H1 (cell line): ENCODE data around the gene AFF1. TPM values are rescaled to one million over a fixed set of nuclear protein-coding genes. Genes with fewer than 3 reads are reported as not detected.

ENCODE experiments used
- CTCF ChIA-PET: fragments of 300-600 bp; sonication (Branson Sonifier 250); formaldehyde crosslinking; loops from one replicate; lab custom pipeline; 2021; ENCODE audit not compliant: partially characterized antibody; lab: Charles Lee
- POLR2A ChIA-PET: fragments of 300-600 bp; sonication (Branson Sonifier 250); formaldehyde crosslinking; loops from one replicate; lab custom pipeline; 2021; ENCODE audit warnings: inconsistent platforms; ENCODE audit not compliant: partially characterized antibody; lab: Charles Lee
- DNase-seq, 2 experiments: peaks; one replicate each; pipeline versions ENCODE4 v3.0.0 to v3.0.0-alpha.2; 2010 to 2022; ENCODE audit warnings: low spot score in 2 of 2, low read depth in 1 of 2, mixed read lengths in 1 of 2
- FAIRE-seq: peaks from 2 replicates; lab custom pipeline; 2011; peaks lifted over from hg19 to GRCh38; lab: Jason Lieb, UNC
- H2AFZ ChIP-seq: 2 replicates; pipeline ENCODE4 v1.8.1; 2012; ENCODE audit warnings: low read length, inconsistent platforms
- H2AK5ac ChIP-seq: 2 replicates; pipeline ENCODE4 v1.6.1; 2013; ENCODE audit warnings: low read depth, low read length
- H2BK120ac ChIP-seq: replicated peaks from 2 replicates; pipeline ENCODE3; 2013; ENCODE audit warnings: low read depth, low read length, inconsistent platforms
- H2BK12ac ChIP-seq: 2 replicates; pipeline ENCODE4 v1.6.1; 2013; ENCODE audit warnings: low read depth, low read length
- H2BK15ac ChIP-seq: 2 replicates; pipeline ENCODE4 v1.6.1; 2013; ENCODE audit warnings: low read length
- H2BK20ac ChIP-seq: 2 replicates; pipeline ENCODE4 v1.6.1; 2013; ENCODE audit warnings: low read length
- H2BK5ac ChIP-seq: 2 replicates; pipeline ENCODE4 v1.6.1; 2013; ENCODE audit warnings: low read depth, low read length
- H3K14ac ChIP-seq: 2 replicates; pipeline ENCODE4 v1.6.1; 2013; ENCODE audit warnings: inconsistent platforms; ENCODE audit not compliant: insufficient read length
- H3K18ac ChIP-seq: 2 replicates; pipeline ENCODE4 v1.6.1; 2013; ENCODE audit warnings: low read length; ENCODE audit errors: extremely low read depth
- H3K23ac ChIP-seq: 2 replicates; pipeline ENCODE4 v1.6.1; 2013; ENCODE audit warnings: inconsistent platforms; ENCODE audit not compliant: insufficient read length
- H3K23me2 ChIP-seq: 2 replicates; pipeline ENCODE4 v1.6.1; 2013; ENCODE audit warnings: low read depth, low read length
- H3K27ac ChIP-seq: 2 replicates; pipeline ENCODE4 v1.6.1; 2011; ENCODE audit warnings: low read depth, low read length, inconsistent platforms
- H3K27me3 ChIP-seq, 4 experiments: replicated peaks in 1 of 4; 1 replicate in 1 of 4; 2 replicates in 3 of 4; pipeline versions ENCODE4 v1.6.1 to v1.8.1; 2011 to 2013; ENCODE audit warnings: low read length in 3 of 4, mild to moderate bottlenecking in 3 of 4, inconsistent platforms in 2 of 4, mixed read lengths in 2 of 4, moderate library complexity in 1 of 4; ENCODE audit not compliant: control insufficient read depth in 3 of 4, insufficient read depth in 3 of 4; ENCODE audit errors: extremely low read depth in 1 of 4
- H3K36me3 ChIP-seq, 4 experiments: 2 replicates each; pipeline versions ENCODE4 v1.6.1 to v1.8.1; 2011 to 2013; ENCODE audit warnings: mild to moderate bottlenecking in 4 of 4, low read length in 3 of 4, moderate library complexity in 2 of 4, control low read depth in 1 of 4, inconsistent platforms in 1 of 4; ENCODE audit not compliant: insufficient read depth in 4 of 4, control insufficient read depth in 2 of 4
- H3K4ac ChIP-seq: replicated peaks from 2 replicates; pipeline ENCODE3; 2013; ENCODE audit warnings: low read length, low read depth, mixed read lengths, inconsistent platforms; ENCODE audit not compliant: insufficient read length
- H3K4me1 ChIP-seq, 4 experiments: replicated peaks in 1 of 4; 1 replicate in 1 of 4; 2 replicates in 3 of 4; pipeline versions ENCODE4 v1.6.1 to v1.8.1; 2011 to 2013; ENCODE audit warnings: low read length in 3 of 4, inconsistent platforms in 2 of 4, mixed read lengths in 1 of 4; ENCODE audit not compliant: insufficient read depth in 4 of 4, control insufficient read depth in 3 of 4
- H3K4me2 ChIP-seq, 2 experiments: 2 replicates each; pipeline versions ENCODE4 v1.6.1 to v1.8.1; 2011 to 2013; ENCODE audit warnings: low read depth in 2 of 2, low read length in 2 of 2, control low read depth in 1 of 2, inconsistent platforms in 1 of 2, mild to moderate bottlenecking in 1 of 2; ENCODE audit not compliant: insufficient read depth in 1 of 2
- H3K4me3 ChIP-seq, 4 experiments: fragments of 200-600, 300-600 bp in 1 of 4; sonication (generic), shearing (Covaris generic), sonication (Bioruptor Twin) in 1 of 4; 2 replicates each; pipeline versions ENCODE4 v1.5.1 to v1.8.1; 2011 to 2016; ENCODE audit warnings: low read length in 4 of 4, low read depth in 3 of 4, control low read depth in 2 of 4, inconsistent platforms in 2 of 4, mild to moderate bottlenecking in 2 of 4, mixed read lengths in 1 of 4, moderate library complexity in 1 of 4; ENCODE audit not compliant: insufficient read depth in 2 of 4; ENCODE audit errors: extremely low read depth in 1 of 4
- H3K56ac ChIP-seq: replicated peaks from 2 replicates; pipeline ENCODE3; 2013; ENCODE audit warnings: low read depth, mild to moderate bottlenecking, mixed read lengths, low read length, inconsistent platforms; ENCODE audit not compliant: insufficient read length
- H3K79me1 ChIP-seq: 2 replicates; pipeline ENCODE4 v1.6.1; 2013; ENCODE audit warnings: low read depth, low read length, control low read depth
- H3K79me2 ChIP-seq, 2 experiments: 2 replicates each; pipeline versions ENCODE4 v1.6.1 to v1.8.1; 2012 to 2013; ENCODE audit warnings: low read length in 2 of 2, mild to moderate bottlenecking in 2 of 2, inconsistent platforms in 1 of 2; ENCODE audit not compliant: insufficient read depth in 2 of 2, control insufficient read depth in 1 of 2
- H3K9ac ChIP-seq, 4 experiments: replicated peaks in 1 of 4; 1 replicate in 1 of 4; 2 replicates in 3 of 4; pipeline versions ENCODE4 v1.6.1 to v1.8.1; 2011 to 2013; ENCODE audit warnings: low read depth in 3 of 4, low read length in 3 of 4, control low read depth in 2 of 4, mild to moderate bottlenecking in 2 of 4, moderate library complexity in 2 of 4, inconsistent platforms in 1 of 4; ENCODE audit errors: extremely low read depth in 1 of 4
- H3K9me3 ChIP-seq, 2 experiments: 2 replicates each; pipeline versions ENCODE4 v1.6.1 to v1.8.1; 2012 to 2013; ENCODE audit warnings: mild to moderate bottlenecking in 2 of 2, moderate library complexity in 2 of 2, control low read depth in 1 of 2, inconsistent platforms in 1 of 2, low read depth in 1 of 2, low read length in 1 of 2, mixed read lengths in 1 of 2; ENCODE audit not compliant: insufficient read depth in 2 of 2
- H4K20me1 ChIP-seq, 2 experiments: replicated peaks in 1 of 2; 2 replicates each; pipeline versions ENCODE3 to v1.8.1; 2011 to 2013; ENCODE audit warnings: inconsistent platforms in 2 of 2, low read length in 2 of 2, mild to moderate bottlenecking in 1 of 2; ENCODE audit not compliant: insufficient read depth in 2 of 2, control insufficient read depth in 1 of 2
- H4K5ac ChIP-seq: 2 replicates; pipeline ENCODE4 v1.6.1; 2013; ENCODE audit warnings: low read length, low read depth, mixed read lengths, inconsistent platforms; ENCODE audit not compliant: insufficient read length
- H4K8ac ChIP-seq: 2 replicates; pipeline ENCODE4 v1.8.0; 2013; ENCODE audit warnings: mild to moderate bottlenecking, moderate library complexity, low read length, inconsistent platforms; ENCODE audit not compliant: insufficient read depth; ENCODE audit errors: extremely low read depth
- H4K91ac ChIP-seq: replicated peaks from 2 replicates; pipeline ENCODE3; 2013; ENCODE audit warnings: low read length, mixed read lengths, inconsistent platforms; ENCODE audit not compliant: insufficient read length
- FOSL1 ChIP-seq: IDR thresholded peaks from 2 replicates; pipeline ENCODE4 v1.6.1; 2011; ENCODE audit warnings: mild to moderate bottlenecking, low read depth, low read length, moderate library complexity; ENCODE audit not compliant: insufficient read depth
- GTF2F1 ChIP-seq: IDR thresholded peaks from 2 replicates; pipeline ENCODE4 v1.6.1; 2012; ENCODE audit warnings: low read depth, low read length, improper control_type of control experiment, borderline replicate concordance
- SP2 ChIP-seq: IDR thresholded peaks from 2 replicates; pipeline ENCODE4 v1.6.1; 2012; ENCODE audit warnings: mild to moderate bottlenecking, low read length, inconsistent platforms
- TEAD4 ChIP-seq: IDR thresholded peaks from 2 replicates; pipeline ENCODE4 v1.6.1; 2012; ENCODE audit warnings: low read depth, low read length, inconsistent platforms, mixed read lengths
- WGBS, 2 experiments: shearing (Covaris generic) in 1 of 2; methylation state at CpG; one replicate each; pipeline versions ENCODE4 v1.1.6 to v1.1.7; 2013 to 2015; ENCODE audit warnings: low lambda C conversion rate in 2 of 2, mixed read lengths in 2 of 2, inconsistent platforms in 1 of 2, low coverage in 1 of 2, missing lambda C conversion rate in 1 of 2; ENCODE audit not compliant: insufficient replicate concordance in 2 of 2, insufficient coverage in 1 of 2, insufficient read length in 1 of 2; ENCODE audit errors: extremely low coverage in 1 of 2, missing lambda C conversion rate in 1 of 2; 5-methylcytosine and 5-hydroxymethylcytosine counted together
- polyA plus RNA-seq, 7 experiments: library from polyadenylated mRNA; depleted of rRNA in 3 of 7; stranded (reverse) in 5 of 7; unstranded in 2 of 7; fragments of >200 nt in 5 of 7; fragments of 200-250 nt in 2 of 7; gene quantifications; 1 replicate in 5 of 7; 2 replicates in 1 of 7; 4 replicates in 1 of 7; pipeline versions ENCODE4 v1.2.1 to v1.2.3, GENCODE V29; 2011 to 2013; ENCODE audit warnings: missing spikeins in 2 of 7, mixed read lengths in 2 of 7
- total RNA-seq: library from RNA; stranded (reverse); fragmentation: NEBNext Ultra II Directional; extraction: Animal tissue kit (Norgen Biotek cat#: 25700); gene quantifications from 2 replicates; pipeline ENCODE4 v1.2.1, GENCODE V29; 2021
- TF ChIP-seq, protein P1 (sequence below): IDR thresholded peaks from 2 replicates; pipeline ENCODE4 v1.6.1; 2012; ENCODE audit warnings: inconsistent platforms
- TF ChIP-seq, protein P2 (sequence below): IDR thresholded peaks from 2 replicates; pipeline ENCODE4 v1.6.1; 2012; ENCODE audit warnings: low read length, inconsistent platforms

AFF1 gene
- total and polyA plus RNA-seq, 2 of the 8 experiments (the other 6 are each of a cell fraction or from before 2014, with no cell fraction given): 14.8 to 85.5 TPM

DNA sequence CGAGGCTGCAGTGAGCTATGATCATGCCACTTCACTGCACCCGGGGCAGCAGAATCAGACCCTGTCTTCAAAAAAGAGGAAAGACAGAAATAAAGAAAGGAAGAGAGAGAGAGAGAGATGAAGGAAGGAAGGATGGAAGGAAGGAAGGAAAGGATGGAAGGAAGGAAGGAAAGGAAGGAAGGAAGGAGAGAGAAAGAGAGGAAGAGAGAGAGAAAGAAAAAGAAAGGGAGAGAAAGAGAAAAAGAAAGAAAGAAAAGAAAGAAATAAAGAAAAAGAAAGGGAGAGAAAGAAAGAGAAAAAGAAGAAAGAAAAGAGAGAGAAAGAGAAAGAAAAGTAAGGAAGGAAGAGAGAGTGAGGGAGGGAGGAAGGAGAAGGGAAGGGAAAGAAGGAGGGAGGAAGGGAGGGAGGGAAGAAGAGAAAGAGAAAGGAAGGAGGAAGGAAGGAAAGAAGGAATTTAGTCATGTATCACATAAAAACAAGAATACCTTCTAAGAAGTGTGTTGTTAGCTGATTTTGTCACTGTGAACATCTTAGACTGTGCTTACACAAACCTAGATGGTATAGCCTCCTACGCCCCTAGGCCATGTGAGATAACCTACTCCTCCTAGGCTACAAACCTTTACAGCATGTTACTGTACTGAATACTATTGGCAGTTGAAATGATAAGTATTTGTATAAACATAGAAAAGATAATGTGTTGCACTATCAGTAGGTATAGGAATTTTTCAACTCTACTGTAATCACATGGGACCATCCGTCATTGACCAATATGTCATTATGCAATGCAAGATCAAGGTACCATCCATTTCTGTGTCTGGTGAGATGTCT, 17.4 kb upstream of the AFF1 start:
- CTCF ChIA-PET: interaction anchor here (0.6 to 0.9 kb wide), 2 partner anchors 196 to 345 kb away, joined by 3 read pairs; no protein-coding TSS in a partner anchor
- POLR2A ChIA-PET: no interaction called here
- no peak for TF ChIP-seq TEAD4
- TF ChIP-seq GTF2F1: no peak
- TF ChIP-seq, protein P1, sequence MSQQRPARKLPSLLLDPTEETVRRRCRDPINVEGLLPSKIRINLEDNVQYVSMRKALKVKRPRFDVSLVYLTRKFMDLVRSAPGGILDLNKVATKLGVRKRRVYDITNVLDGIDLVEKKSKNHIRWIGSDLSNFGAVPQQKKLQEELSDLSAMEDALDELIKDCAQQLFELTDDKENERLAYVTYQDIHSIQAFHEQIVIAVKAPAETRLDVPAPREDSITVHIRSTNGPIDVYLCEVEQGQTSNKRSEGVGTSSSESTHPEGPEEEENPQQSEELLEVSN: no peak
- no peak for TF ChIP-seq FOSL1
- TF ChIP-seq, protein P2, sequence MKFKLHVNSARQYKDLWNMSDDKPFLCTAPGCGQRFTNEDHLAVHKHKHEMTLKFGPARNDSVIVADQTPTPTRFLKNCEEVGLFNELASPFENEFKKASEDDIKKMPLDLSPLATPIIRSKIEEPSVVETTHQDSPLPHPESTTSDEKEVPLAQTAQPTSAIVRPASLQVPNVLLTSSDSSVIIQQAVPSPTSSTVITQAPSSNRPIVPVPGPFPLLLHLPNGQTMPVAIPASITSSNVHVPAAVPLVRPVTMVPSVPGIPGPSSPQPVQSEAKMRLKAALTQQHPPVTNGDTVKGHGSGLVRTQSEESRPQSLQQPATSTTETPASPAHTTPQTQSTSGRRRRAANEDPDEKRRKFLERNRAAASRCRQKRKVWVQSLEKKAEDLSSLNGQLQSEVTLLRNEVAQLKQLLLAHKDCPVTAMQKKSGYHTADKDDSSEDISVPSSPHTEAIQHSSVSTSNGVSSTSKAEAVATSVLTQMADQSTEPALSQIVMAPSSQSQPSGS: no peak
- no peak for TF ChIP-seq SP2

More for the DNA sequence above, 17.4 kb upstream of the AFF1 start:
- no peak for DNase-seq
- no peak overlapping the region for H2BK15ac ChIP-seq
- H3K27ac ChIP-seq: no peak overlapping the region
- H2BK20ac ChIP-seq: no peak overlapping the region
- FAIRE-seq: no peak
- 83% methylated on average over 4 of the region's 4 CpGs; no CpG with 5 or more reads in 1 of the 2 experiments for WGBS, 2 experiments
- no peaks in the 10 kb centered on the region for H3K4me1 ChIP-seq
- no peaks in the 10 kb centered on the region for H3K79me2 ChIP-seq
- H3K27me3 ChIP-seq: no peaks in the 10 kb centered on the region
- H4K20me1 ChIP-seq: no peaks in the 10 kb centered on the region
- H4K5ac ChIP-seq: no peak overlapping the region
- no peak overlapping the region for H2BK12ac ChIP-seq
- H3K56ac ChIP-seq: no peak overlapping the region
- no peak overlapping the region for H3K4me3 ChIP-seq
- H2AK5ac ChIP-seq: no peak overlapping the region
- no peaks in the 10 kb centered on the region for H3K9me3 ChIP-seq
- H3K18ac ChIP-seq: no peak overlapping the region
- no peaks in the 10 kb centered on the region for H3K23me2 ChIP-seq
- H3K4ac ChIP-seq: no peak overlapping the region
- no peak overlapping the region for H4K91ac ChIP-seq
- no peak overlapping the region for H3K14ac ChIP-seq
- H2AFZ ChIP-seq: no peak overlapping the region
- no peak overlapping the region for H2BK120ac ChIP-seq
- H4K8ac ChIP-seq: no peak overlapping the region
- H3K23ac ChIP-seq: no peak overlapping the region
- H3K9ac ChIP-seq: no peak overlapping the region
- H3K36me3 ChIP-seq: no peaks in the 10 kb centered on the region
- H3K4me2 ChIP-seq: no peak overlapping the region
- no peak overlapping the region for H2BK5ac ChIP-seq
- H3K79me1 ChIP-seq: no peaks in the 10 kb centered on the region
